GM23338 (cell line): ENCODE results near the gene FOXJ2.

Source experiments
- CREB1 ChIP-seq: fragments of 250-450 bp; sonication (Bioruptor Pico); IDR thresholded peaks from 2 replicates; pipeline ENCODE4 v1.5.0; 2020; ENCODE audit warnings: low read depth, mild to moderate bottlenecking, moderate library complexity
- EZH2 ChIP-seq: fragments of 200-600 bp; sonication (generic); IDR thresholded peaks from one replicate; pipeline ENCODE4 v1.8.0; 2017; ENCODE audit warnings: antibody characterized with exemption, mild to moderate bottlenecking, low read depth; ENCODE audit not compliant: unreplicated experiment
- EZH2phosphoT487 ChIP-seq: fragments of 200-600 bp; sonication (generic); IDR thresholded peaks from one replicate; pipeline ENCODE4 v1.8.1; 2018; ENCODE audit warnings: antibody characterized with exemption; ENCODE audit not compliant: unreplicated experiment
- JUNB ChIP-seq: IDR thresholded peaks from one replicate; pipeline ENCODE4 v1.6.1; 2016; ENCODE audit warnings: antibody characterized with exemption; ENCODE audit not compliant: unreplicated experiment
- NANOG ChIP-seq: IDR thresholded peaks from 2 replicates; pipeline ENCODE4 v1.6.1; 2016; ENCODE audit warnings: antibody characterized with exemption, borderline replicate concordance
- POLR2AphosphoS5 ChIP-seq: IDR thresholded peaks from 2 replicates; pipeline ENCODE4 v1.6.1; 2016; ENCODE audit warnings: antibody characterized with exemption, low read depth
- STAT1 ChIP-seq: IDR thresholded peaks from one replicate; pipeline ENCODE4 v1.6.1; 2016; ENCODE audit warnings: antibody characterized with exemption; ENCODE audit not compliant: unreplicated experiment
- ZNF331 ChIP-seq: fragments of 250-450 bp; sonication (Bioruptor Pico); IDR thresholded peaks from 2 replicates; pipeline ENCODE4 v1.5.0; 2020; ENCODE audit warnings: low read depth, mild to moderate bottlenecking, moderate library complexity
- TF ChIP-seq, protein P1 (sequence below), 2 experiments: fragments of 200-600 bp in 1 of 2; sonication (generic) in 1 of 2; conservative IDR thresholded peaks; 2 replicates each; pipeline versions ENCODE4 v1.5.1 to v1.6.1; 2016 to 2017; ENCODE audit warnings: antibody characterized with exemption in 2 of 2, low read depth in 2 of 2, mild to moderate bottlenecking in 2 of 2, moderate library complexity in 1 of 2
- TF ChIP-seq, protein P2 (sequence below): IDR thresholded peaks from one replicate; pipeline ENCODE4 v1.6.1; 2018; ENCODE audit warnings: antibody characterized with exemption; ENCODE audit not compliant: unreplicated experiment
- TF ChIP-seq, protein P3 (sequence below): IDR thresholded peaks from 2 replicates; pipeline ENCODE4 v1.6.1; 2016; ENCODE audit warnings: antibody characterized with exemption

DNA sequence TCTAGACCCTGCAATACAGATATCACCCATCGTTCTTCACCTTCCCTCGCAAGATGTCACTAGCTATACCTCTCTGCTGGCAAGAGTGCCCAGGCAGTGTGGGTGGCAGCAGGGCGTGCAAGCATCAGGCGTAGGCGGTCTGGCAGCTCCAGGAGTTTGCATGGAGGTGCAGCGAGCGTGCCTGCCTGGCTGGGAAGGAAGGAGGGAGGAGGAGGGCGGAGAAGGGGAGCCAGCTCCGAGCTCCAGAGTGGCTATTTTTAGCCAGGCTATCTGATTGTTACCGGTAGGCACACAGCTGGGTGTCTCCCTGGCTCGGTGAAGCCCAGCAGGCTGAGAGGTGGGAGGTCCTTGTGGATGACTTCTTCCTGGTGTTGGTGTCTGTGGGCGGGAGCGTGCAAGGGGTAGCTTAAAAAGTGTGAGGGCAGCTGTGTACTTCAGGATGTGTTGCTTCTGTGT is 6.2 kb downstream of the FOXJ2 start:
- TF ChIP-seq EZH2, result no peak
- TF ChIP-seq, protein P1, sequence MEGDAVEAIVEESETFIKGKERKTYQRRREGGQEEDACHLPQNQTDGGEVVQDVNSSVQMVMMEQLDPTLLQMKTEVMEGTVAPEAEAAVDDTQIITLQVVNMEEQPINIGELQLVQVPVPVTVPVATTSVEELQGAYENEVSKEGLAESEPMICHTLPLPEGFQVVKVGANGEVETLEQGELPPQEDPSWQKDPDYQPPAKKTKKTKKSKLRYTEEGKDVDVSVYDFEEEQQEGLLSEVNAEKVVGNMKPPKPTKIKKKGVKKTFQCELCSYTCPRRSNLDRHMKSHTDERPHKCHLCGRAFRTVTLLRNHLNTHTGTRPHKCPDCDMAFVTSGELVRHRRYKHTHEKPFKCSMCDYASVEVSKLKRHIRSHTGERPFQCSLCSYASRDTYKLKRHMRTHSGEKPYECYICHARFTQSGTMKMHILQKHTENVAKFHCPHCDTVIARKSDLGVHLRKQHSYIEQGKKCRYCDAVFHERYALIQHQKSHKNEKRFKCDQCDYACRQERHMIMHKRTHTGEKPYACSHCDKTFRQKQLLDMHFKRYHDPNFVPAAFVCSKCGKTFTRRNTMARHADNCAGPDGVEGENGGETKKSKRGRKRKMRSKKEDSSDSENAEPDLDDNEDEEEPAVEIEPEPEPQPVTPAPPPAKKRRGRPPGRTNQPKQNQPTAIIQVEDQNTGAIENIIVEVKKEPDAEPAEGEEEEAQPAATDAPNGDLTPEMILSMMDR (conservative IDR thresholded peaks at IDR 0.05; ENCODE audit: low read depth in 2 of 2), result no peak
- no peak for TF ChIP-seq CREB1 (CRISPR knock-in tag)
- no peak for TF ChIP-seq JUNB
- no peak for TF ChIP-seq POLR2AphosphoS5
- no peak for TF ChIP-seq EZH2phosphoT487
- TF ChIP-seq, protein P2, sequence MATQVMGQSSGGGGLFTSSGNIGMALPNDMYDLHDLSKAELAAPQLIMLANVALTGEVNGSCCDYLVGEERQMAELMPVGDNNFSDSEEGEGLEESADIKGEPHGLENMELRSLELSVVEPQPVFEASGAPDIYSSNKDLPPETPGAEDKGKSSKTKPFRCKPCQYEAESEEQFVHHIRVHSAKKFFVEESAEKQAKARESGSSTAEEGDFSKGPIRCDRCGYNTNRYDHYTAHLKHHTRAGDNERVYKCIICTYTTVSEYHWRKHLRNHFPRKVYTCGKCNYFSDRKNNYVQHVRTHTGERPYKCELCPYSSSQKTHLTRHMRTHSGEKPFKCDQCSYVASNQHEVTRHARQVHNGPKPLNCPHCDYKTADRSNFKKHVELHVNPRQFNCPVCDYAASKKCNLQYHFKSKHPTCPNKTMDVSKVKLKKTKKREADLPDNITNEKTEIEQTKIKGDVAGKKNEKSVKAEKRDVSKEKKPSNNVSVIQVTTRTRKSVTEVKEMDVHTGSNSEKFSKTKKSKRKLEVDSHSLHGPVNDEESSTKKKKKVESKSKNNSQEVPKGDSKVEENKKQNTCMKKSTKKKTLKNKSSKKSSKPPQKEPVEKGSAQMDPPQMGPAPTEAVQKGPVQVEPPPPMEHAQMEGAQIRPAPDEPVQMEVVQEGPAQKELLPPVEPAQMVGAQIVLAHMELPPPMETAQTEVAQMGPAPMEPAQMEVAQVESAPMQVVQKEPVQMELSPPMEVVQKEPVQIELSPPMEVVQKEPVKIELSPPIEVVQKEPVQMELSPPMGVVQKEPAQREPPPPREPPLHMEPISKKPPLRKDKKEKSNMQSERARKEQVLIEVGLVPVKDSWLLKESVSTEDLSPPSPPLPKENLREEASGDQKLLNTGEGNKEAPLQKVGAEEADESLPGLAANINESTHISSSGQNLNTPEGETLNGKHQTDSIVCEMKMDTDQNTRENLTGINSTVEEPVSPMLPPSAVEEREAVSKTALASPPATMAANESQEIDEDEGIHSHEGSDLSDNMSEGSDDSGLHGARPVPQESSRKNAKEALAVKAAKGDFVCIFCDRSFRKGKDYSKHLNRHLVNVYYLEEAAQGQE, result no peak
- no peak for TF ChIP-seq STAT1
- TF ChIP-seq NANOG, result no peak
- TF ChIP-seq, protein P3, sequence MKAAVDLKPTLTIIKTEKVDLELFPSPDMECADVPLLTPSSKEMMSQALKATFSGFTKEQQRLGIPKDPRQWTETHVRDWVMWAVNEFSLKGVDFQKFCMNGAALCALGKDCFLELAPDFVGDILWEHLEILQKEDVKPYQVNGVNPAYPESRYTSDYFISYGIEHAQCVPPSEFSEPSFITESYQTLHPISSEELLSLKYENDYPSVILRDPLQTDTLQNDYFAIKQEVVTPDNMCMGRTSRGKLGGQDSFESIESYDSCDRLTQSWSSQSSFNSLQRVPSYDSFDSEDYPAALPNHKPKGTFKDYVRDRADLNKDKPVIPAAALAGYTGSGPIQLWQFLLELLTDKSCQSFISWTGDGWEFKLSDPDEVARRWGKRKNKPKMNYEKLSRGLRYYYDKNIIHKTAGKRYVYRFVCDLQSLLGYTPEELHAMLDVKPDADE, result no peak
- TF ChIP-seq ZNF331 (CRISPR knock-in tag), result no peak
